Activated T-helper 2 cell treated with anti-CD3 and anti-CD28 coated beads, Interferon-gamma antibody, Interleukin-2, Interleukin-4, amounts not matched to agents 10 μg/mL and 5 μg/mL and 100 μg/mL, durations not matched to agents 14 hours and 24 hours and 36 hours (primary cell): ENCODE measurements around the gene TCF4. TPM values are rescaled to one million over a fixed set of nuclear protein-coding genes. Genes with fewer than 3 reads are reported as not detected.

Experiments used
- DNase-seq: peaks from one replicate; pipeline ENCODE4 v3.0.0; 2021; ENCODE audit warnings: low spot score
- H3K27ac Mint-ChIP-seq: one replicate; pipeline ENCODE4 v1.8.0; 2021; ENCODE audit warnings: mixed read lengths
- H3K27me3 Mint-ChIP-seq: one replicate; pipeline ENCODE4 v1.8.0; 2021; ENCODE audit warnings: low read depth, mixed read lengths
- H3K36me3 Mint-ChIP-seq: one replicate; pipeline ENCODE4 v1.8.0; 2021; ENCODE audit warnings: low read depth, mixed read lengths
- H3K4me1 Mint-ChIP-seq: one replicate; pipeline ENCODE4 v1.8.0; 2021; ENCODE audit warnings: low read depth, mixed read lengths
- H3K4me3 Mint-ChIP-seq: one replicate; pipeline ENCODE4 v1.8.0; 2021; ENCODE audit warnings: low read depth, mild to moderate bottlenecking, moderate library complexity, mixed read lengths
- H3K9me3 Mint-ChIP-seq: one replicate; pipeline ENCODE4 v1.8.0; 2021; ENCODE audit warnings: mixed read lengths
- intact Hi-C: fragments of 100-400 bp; cut with micrococcal nuclease; formaldehyde crosslinking; loops from one replicate; pipeline ENCODE4 v1.15.1; 2023
- total RNA-seq: library from RNA; stranded (reverse); gene quantifications from 2 replicates; pipeline ENCODE4 v1.2.3, GENCODE V29; 2022

Gene TCF4
- total RNA-seq, 1 donor from 2014 or later: 5.5 TPM

DNA sequence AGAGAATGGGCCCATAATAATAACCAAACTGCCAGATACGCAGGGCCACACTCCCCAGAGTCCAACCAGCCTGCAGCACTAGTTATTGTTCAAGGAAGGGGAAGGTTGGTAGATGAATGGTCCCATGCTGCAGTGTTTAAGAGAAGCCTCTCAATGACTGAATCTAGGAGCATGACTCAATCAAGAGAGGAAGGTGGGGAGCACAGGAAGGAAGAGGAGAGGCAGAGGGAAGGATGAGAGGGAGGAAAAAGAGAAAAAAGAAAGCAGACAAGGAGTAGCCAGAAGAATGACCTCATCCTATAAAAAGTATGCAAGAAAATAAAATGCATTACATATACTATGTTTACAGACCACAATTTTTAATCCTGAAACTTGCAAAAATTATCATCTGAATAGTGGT is 174.5 kb downstream of the TCF4 start:
- intact Hi-C loops: no loop called here
- Mint-ChIP-seq H3K4me1 (peaks cover 5% of the 10 kb centered on the region), H3K27ac (no peak overlapping the region)

DNA sequence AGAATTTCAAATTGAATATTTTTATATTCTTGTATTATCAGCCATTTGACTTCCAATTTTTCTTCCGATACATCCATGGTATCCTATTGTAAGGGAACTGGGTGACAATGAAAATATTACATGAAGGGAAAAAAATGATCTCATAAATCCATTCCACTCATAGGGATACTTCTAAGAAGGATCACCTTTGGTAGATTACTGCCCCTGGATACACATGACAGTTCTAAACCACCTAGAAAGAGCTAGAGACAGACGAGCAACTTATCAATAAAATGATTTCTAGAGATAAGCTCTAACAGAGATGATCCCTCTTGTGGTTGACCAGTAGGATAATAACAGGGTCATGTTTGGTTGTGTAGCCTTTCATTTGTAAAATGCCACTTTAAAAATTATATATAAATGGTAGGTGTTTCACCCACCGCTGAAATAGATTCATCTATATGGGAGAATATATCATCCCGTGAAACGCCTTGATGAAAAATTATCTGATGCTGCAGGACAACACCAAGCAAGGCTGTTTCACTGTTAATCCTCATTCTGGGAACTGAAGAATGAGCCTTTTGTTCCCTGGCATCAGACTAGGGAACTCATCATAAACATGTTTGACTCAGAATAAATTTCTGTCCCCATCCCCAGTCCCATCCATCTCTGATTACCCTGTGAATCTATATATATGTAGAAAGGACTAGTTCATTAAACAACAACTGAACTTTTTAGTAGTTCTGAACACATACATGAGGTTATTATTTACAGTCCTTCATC is 180.0 kb downstream of the TCF4 start:
- Mint-ChIP-seq H3K4me1 (peaks cover 8% of the 10 kb centered on the region), H3K36me3 (no peaks in the 10 kb centered on the region), H3K9me3 (no peaks in the 10 kb centered on the region), H3K4me3 (no peak overlapping the region), H3K27ac (no peak overlapping the region), H3K27me3 (peaks cover 4% of the 10 kb centered on the region)
- intact Hi-C loops: no loop called here
- DNase-seq: no peak

More for the DNA sequence above, 174.5 kb downstream of the TCF4 start:
- Mint-ChIP-seq H3K27me3 (peaks cover 3% of the 10 kb centered on the region), H3K36me3 (no peaks in the 10 kb centered on the region), H3K9me3 (no peaks in the 10 kb centered on the region), H3K4me3 (no peak overlapping the region)
- no peak for DNase-seq

DNA sequence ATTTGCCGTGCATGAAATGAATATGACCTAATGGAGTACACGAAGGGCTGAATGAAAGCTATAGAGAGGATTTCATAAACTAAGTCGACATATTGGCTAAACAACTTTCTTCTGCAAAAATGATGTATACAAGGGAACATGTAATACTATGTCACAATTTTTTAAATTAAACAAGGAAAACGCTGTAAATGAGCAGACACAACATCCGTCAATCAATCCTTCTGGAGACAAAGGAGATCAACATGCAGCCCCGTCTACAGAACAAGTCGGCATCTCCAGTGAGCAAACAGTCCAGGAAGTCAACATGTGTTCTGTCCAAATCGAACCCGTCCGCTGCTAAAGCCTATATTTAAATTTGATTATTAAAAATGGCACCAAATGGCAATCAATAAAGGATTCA is 180.8 kb downstream of the TCF4 start:
- Mint-ChIP-seq H3K27me3 (peaks cover 4% of the 10 kb centered on the region), H3K27ac (no peak overlapping the region), H3K4me3 (no peak overlapping the region), H3K4me1 (peaks cover 8% of the 10 kb centered on the region), H3K36me3 (no peaks in the 10 kb centered on the region), H3K9me3 (no peaks in the 10 kb centered on the region)
- intact Hi-C loops: no loop called here
- no peak for DNase-seq

DNA sequence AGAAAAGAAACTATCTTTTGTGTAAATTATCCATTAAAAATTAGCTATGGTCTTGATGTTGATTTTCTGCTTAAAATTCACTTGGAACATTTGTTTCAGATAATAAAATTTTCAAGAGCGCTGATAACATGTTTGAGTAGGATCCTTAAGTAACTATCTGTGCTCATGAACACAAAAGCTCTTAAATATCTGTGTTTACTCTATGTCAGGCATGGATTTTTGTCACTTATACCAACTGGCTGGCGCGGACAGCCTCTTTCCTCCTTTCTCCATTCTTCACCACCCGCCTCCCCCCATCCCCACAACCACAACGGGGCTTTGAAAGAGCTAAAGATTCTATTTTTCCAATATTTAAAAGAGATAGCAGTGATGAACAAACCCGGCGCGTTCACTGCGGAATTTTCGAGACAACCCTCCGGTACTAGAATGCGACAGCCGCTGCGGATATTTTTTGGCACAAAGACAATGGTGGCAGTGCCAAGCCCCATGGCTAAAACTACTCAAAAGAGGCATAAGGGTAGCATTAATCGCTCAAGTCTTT is 181.5 kb downstream of the TCF4 start:
- intact Hi-C loops: no loop called here
- no peaks in the 10 kb centered on the region for H3K9me3 Mint-ChIP-seq
- H3K4me3 Mint-ChIP-seq: no peak overlapping the region
- no peak overlapping the region for H3K27ac Mint-ChIP-seq
- H3K27me3 Mint-ChIP-seq: peaks cover 4% of the 10 kb centered on the region
- DNase-seq: no peak
- H3K4me1 Mint-ChIP-seq: peaks cover 8% of the 10 kb centered on the region
- no peaks in the 10 kb centered on the region for H3K36me3 Mint-ChIP-seq

DNA sequence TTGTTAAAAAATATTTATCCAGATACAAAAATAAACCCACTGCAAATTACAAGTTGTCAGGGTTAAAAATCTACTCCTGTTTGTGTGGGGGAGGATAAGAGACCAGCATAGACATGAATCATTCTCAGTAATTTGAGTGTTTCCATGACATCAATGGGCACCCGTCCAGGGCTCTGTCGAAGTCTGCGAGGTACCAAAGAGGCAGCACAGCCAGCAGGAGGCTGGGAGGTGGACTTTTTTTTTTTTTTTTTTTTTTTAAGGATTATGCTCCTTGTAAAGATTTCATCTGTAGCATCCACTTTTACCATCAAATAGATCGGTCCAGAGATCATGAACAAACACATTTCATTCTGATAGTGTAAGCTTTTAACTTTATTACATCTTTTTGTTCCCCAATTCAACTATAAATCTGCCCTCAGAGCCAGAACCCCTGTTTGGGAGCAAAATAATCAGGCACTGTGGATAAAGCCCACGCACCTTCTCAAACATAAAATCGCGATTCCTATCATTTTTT is 182.0 kb downstream of the TCF4 start:
- intact Hi-C loops: no loop called here
- DNase-seq: no peak
- Mint-ChIP-seq H3K9me3 (no peaks in the 10 kb centered on the region), H3K27me3 (peaks cover 4% of the 10 kb centered on the region), H3K27ac (no peak overlapping the region), H3K4me1 (peaks cover 8% of the 10 kb centered on the region), H3K4me3 (no peak overlapping the region), H3K36me3 (no peaks in the 10 kb centered on the region)

DNA sequence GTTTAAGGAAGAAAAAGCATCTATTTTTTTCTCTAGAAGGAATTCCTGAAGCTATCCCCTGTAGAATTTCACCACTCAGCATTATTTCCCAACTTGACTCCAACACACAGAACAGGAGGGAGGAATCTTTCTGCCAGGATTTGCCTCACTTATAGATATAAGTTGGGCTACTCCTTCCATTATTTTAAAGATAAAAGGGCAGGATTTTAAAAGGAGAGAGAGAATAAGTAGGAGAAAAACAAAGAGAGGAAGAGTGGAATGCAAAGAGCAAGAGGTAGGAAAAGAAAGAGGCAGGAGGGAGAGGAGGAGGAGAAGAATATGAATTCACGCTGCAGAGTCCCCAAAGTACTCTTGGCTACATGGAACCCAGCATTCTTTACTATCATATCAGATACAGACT is 182.5 kb downstream of the TCF4 start:
- no peaks in the 10 kb centered on the region for H3K9me3 Mint-ChIP-seq
- peaks cover 8% of the 10 kb centered on the region for H3K4me1 Mint-ChIP-seq
- H3K27ac Mint-ChIP-seq: no peak overlapping the region
- H3K4me3 Mint-ChIP-seq: no peak overlapping the region
- H3K36me3 Mint-ChIP-seq: no peaks in the 10 kb centered on the region
- intact Hi-C loops: no loop called here
- peaks cover 1% of the 10 kb centered on the region for H3K27me3 Mint-ChIP-seq
- no peak for DNase-seq

DNA sequence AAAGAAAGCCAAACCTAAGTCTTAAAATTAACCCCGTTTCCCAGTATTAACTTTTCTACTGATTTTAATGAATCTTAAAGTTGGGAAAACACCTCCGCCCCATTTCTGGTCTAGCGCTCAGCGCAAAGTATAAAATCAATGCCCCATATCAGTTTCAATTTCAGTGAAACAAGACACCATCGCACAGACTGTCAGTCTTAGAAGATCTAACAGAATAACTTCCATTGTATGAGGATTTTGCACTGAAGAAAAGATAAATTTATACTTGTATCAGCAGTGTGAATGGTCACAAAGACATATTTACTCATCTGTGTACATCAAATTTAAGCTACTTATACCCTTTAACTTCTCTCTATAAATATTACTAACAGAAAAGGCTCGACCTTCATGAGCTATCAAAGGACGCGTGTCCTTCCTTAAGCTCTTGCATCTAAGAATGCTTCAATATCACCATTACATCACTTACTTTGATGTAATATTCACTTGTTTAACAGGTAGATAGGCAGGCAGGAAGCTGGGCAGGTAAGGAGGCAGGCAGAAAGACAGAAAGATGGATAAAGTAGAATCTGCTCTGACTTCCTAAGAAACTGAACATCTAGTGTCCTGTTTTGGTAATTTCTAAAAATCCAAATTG is 183.0 kb downstream of the TCF4 start:
- Mint-ChIP-seq H3K4me1 (peaks cover 8% of the 10 kb centered on the region), H3K27ac (no peak overlapping the region), H3K4me3 (no peak overlapping the region), H3K36me3 (no peaks in the 10 kb centered on the region), H3K9me3 (no peaks in the 10 kb centered on the region), H3K27me3 (peaks cover 1% of the 10 kb centered on the region)
- no peak for DNase-seq
- intact Hi-C loops: loop anchor here (5.0 kb wide), 1 partner anchor 173 kb away; no protein-coding TSS in a partner anchor

DNA sequence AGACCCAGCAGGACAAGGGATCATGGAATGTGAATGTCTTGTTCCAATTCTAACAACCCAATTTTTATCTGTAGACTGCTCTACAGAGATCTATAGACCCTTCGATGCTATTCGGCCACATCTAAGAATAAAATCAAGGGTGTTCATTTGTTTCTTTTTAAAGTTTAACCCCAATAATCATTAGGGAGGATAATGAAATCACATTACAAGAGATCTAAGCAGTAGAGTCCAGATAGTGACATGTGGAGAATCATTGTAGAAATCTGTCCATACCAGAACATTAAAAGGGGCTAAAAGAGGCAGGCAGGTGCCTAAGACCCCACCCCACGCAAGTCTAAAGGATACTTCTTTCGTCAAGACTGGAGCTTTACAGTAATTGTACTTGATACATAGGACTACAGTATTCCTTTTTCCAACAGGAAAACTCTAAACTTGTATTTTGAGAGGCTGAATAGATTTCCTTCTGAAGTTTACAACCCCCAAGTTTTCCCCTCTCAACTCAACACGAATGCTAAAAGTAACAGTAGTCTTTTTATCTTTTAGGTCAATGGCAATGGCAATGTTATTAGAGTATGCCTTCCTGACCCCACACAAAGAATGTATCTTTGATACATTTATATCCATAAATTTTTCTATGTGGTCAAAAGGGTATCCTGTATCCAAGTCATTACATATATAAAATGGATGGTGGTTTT is 183.7 kb downstream of the TCF4 start:
- Mint-ChIP-seq H3K27ac (no peak overlapping the region), H3K4me3 (no peak overlapping the region), H3K9me3 (no peaks in the 10 kb centered on the region), H3K4me1 (peaks cover 8% of the 10 kb centered on the region), H3K36me3 (no peaks in the 10 kb centered on the region), H3K27me3 (peaks cover 1% of the 10 kb centered on the region)
- intact Hi-C loops: loop anchor here (5.0 kb wide), 1 partner anchor 172 kb away; no protein-coding TSS in a partner anchor
- DNase-seq: no peak

DNA sequence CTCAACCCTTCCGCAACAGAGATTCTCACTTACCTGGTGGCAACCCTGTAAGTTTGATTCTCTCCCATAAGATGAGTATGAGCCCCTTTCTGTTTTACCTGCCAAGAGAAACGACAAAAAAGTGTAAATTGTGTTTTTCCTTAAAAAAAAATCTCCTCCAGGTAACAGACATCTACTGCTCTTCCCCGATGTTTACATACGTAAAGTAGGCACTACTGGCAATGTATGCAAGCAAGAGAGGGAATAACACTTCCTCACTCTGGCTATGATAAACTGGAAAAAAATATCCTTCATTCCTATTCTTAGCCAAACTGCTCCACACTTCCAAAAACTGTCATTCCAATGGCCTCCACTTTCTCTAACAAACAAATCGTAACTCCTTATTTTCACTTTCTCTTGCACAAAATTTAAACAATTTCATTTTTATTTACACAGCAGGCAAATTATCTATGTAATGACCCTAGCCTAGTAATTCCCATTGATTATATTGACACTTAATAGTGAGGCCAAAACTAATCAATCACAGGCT is 184.5 kb downstream of the TCF4 start:
- Mint-ChIP-seq H3K27ac (no peak overlapping the region), H3K4me3 (no peak overlapping the region), H3K4me1 (peaks cover 8% of the 10 kb centered on the region), H3K27me3 (peaks cover 1% of the 10 kb centered on the region), H3K36me3 (no peaks in the 10 kb centered on the region), H3K9me3 (no peaks in the 10 kb centered on the region)
- intact Hi-C loops: loop anchor here (5.0 kb wide), 1 partner anchor 171 kb away; no protein-coding TSS in a partner anchor
- DNase-seq: no peak

DNA sequence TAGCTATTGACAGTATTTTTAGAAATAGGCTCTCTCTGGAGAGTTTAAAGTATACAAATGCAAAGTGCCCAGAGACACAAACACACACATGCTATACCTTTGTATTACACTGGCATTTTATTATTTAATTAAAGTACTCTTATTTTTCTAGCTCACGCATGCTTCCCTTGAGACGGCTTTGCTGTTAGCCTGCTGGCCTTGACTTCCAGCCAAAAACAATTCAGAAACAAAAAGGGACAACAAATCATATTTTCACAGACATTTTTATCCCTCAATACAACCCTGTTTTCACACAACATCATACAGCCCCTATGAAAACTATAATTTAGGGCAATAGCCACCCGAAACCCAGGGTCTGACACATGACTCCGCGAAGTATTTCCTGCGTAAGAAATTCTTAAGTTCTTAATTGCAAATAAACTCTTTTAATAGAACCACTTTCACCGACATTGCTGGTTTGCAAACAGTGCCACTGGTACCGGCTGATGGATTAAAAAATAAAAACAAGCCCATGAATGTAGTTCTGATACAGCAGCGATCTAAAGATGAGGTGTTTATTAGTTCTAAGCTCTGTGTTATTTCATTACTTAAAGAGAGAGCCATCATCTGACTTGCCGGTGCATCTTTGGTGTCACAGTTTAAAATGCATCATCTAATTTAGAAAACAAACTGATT is 185.1 kb downstream of the TCF4 start:
- H3K9me3 Mint-ChIP-seq: no peaks in the 10 kb centered on the region
- no peak overlapping the region for H3K4me3 Mint-ChIP-seq
- H3K27me3 Mint-ChIP-seq: peaks cover 1% of the 10 kb centered on the region
- H3K27ac Mint-ChIP-seq: no peak overlapping the region
- intact Hi-C loops: loop anchor here (5.0 kb wide), 1 partner anchor 171 kb away; no protein-coding TSS in a partner anchor
- no peaks in the 10 kb centered on the region for H3K36me3 Mint-ChIP-seq
- peaks cover 8% of the 10 kb centered on the region for H3K4me1 Mint-ChIP-seq
- no peak for DNase-seq

DNA sequence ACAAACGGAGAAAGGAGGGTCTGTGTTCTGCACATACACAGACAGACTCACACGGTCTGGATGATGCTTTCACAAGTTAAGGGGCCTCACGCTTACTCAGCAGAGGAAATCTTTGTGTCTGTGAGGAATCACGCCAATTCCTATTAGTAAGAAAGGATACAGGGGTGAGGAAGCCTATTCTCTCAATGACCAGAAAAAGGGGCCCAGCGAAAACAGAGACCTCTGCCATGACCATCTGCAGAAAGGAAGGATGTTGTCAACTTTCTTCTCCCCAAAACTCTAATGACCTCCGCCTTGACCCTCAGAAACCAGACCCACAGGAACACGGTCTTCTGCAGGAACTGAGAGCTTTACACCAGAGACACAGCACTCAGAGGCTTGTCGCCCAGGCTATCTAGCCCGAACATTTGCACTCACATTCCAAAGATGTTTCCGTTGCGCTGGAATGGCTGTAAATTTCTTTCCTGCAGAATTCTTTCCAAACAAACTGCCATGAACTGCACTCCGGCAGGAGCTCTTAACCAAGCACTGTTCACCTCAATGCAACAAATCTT is 186.3 kb downstream of the TCF4 start:
- H3K27me3 Mint-ChIP-seq: peaks cover 1% of the 10 kb centered on the region
- DNase-seq: no peak
- no peaks in the 10 kb centered on the region for H3K9me3 Mint-ChIP-seq
- intact Hi-C loops: loop anchor here (5.0 kb wide), 1 partner anchor 169 kb away; no protein-coding TSS in a partner anchor
- H3K4me3 Mint-ChIP-seq: no peak overlapping the region
- H3K4me1 Mint-ChIP-seq: peaks cover 8% of the 10 kb centered on the region
- no peak overlapping the region for H3K27ac Mint-ChIP-seq
- H3K36me3 Mint-ChIP-seq: no peaks in the 10 kb centered on the region
